Ovary (tissue), 9 donors: Measurements from ENCODE around the gene AGXT2. TPM values are rescaled to one million over a fixed set of nuclear protein-coding genes. Genes with fewer than 3 reads are reported as not detected.

ENCODE experiments used
- DNase-seq, 5 donors: peaks; one replicate each; pipeline ENCODE4 v3.0.0-alpha.2; 2019 to 2020
- H3K27ac ChIP-seq, 2 donors: fragments of 200-600 bp; one replicate each; pipeline versions ENCODE4 v1.5.1 to v1.8.0; 2019 to 2022
- H3K27me3 ChIP-seq: fragments of 200-600 bp; one replicate; pipeline ENCODE4 v1.8.0; 2022
- H3K36me3 ChIP-seq: fragments of 200-600 bp; sonication (generic); one replicate; pipeline ENCODE4 v1.5.1; 2019
- H3K4me1 ChIP-seq: one replicate; pipeline ENCODE4 v1.8.1; 2013; ENCODE audit warnings: mild to moderate bottlenecking, moderate library complexity; ENCODE audit not compliant: insufficient read depth
- H3K4me3 ChIP-seq: fragments of 200-600 bp; sonication (generic); one replicate; pipeline ENCODE4 v1.5.1; 2017
- H3K9me3 ChIP-seq, 2 donors: fragments of 200-600 bp in 1 of 2; sonication (generic) in 1 of 2; one replicate each; pipeline versions ENCODE4 v1.5.1 to v1.8.1; 2013 to 2019; ENCODE audit warnings: mild to moderate bottlenecking in 1 of 2, moderate library complexity in 1 of 2
- CTCF ChIP-seq, 3 donors: fragments of 450-650 bp in 2 of 3; fragments of 200-600 bp in 1 of 3; IDR thresholded peaks; one replicate each; pipeline versions ENCODE4 v1.5.1 to v1.8.0; 2016 to 2022; ENCODE audit warnings: antibody characterized with exemption in 3 of 3, mild to moderate bottlenecking in 1 of 3
- EP300 ChIP-seq: sonication (generic); formaldehyde crosslinking; IDR thresholded peaks from one replicate; pipeline ENCODE4 v1.6.1; 2017; ENCODE audit warnings: antibody characterized with exemption
- POLR2A ChIP-seq: fragments of 450-650 bp; IDR thresholded peaks from one replicate; pipeline ENCODE4 v1.6.1; 2017; ENCODE audit warnings: antibody characterized with exemption, mild to moderate bottlenecking, moderate library complexity
- WGBS, 3 donors: extraction: QIAGEN DNeasy Blood & Tissue Kit in 1 of 3; methylation state at CpG; one replicate each; pipeline versions ENCODE4 v1.1.5 to v1.1.7; 2013 to 2017; 5-methylcytosine and 5-hydroxymethylcytosine counted together
- intact Hi-C, 4 donors: fragments of 100-400 bp; cut with DNase I; formaldehyde crosslinking; loops; one replicate each; pipeline versions ENCODE4 v1.11.0 to v1.15.1; 2022 to 2023
- polyA plus RNA-seq, 2 donors: library from polyadenylated mRNA; stranded (reverse); fragments of 200-250 nt in 1 of 2; fragments of 350-450 nt in 1 of 2; fragmentation: Illumina TruSeq in 1 of 2; extraction: RNeasy Lipid Tissue Mini Kit (QIAGEN cat#74804) in 1 of 2; gene quantifications; one replicate each; pipeline ENCODE4 v1.2.3, GENCODE V29; 2013 to 2014
- total RNA-seq, 7 donors: library from RNA; depleted of rRNA in 2 of 7; stranded (reverse); fragments of >200 nt in 2 of 7; fragmentation: NEBNext Ultra II Directional in 3 of 7; extraction: Animal tissue kit (Norgen Biotek cat#: 25700) in 3 of 7; gene quantifications; one replicate each; pipeline versions ENCODE4 v1.1.0 to v1.2.4, GENCODE V29; 2016 to 2023
- donor health status: DM: no; HTN: no; CAD: no; lungs with moderate emphysema.
- donor health status: DM: no; HTN: no; CAD: no.
- donor health status: Bipolar disorder and iron deficiency.
- donor health status: DM: yes; HTN: yes; CAD: no.
- donor health status: DM: no; HTN: no; CAD: no.
- donor health status: DM: yes; HTN: yes; CAD: no.

Gene AGXT2
- total and polyA plus RNA-seq, 9 donors = 0.10 to 0.15 TPM; not detected in 7

GRCh38 chr5:35026941-35027340 lies 20.8 kb downstream of the AGXT2 start:
- Histone ChIP-seq H3K4me3 (no peak overlapping the region), H3K4me1 (no peaks in the 10 kb centered on the region)

GRCh38 chr5:35026280-35026840 lies 21.4 kb downstream of the AGXT2 start:
- Histone ChIP-seq H3K4me1 (no peaks in the 10 kb centered on the region), H3K36me3 (no peaks in the 10 kb centered on the region), H3K9me3 (no peaks in the 10 kb centered on the region), H3K27me3 (no peaks in the 10 kb centered on the region), H3K4me3 (no peak overlapping the region), H3K27ac (no peak overlapping the region)
- intact Hi-C loops = no loop called here
- 54 to 70% (median 65%) methylated on average over 5 of the region's 5 CpGs for WGBS, 3 donors
- DNase-seq = no peak
- no peak for TF ChIP-seq POLR2A
- no peak for TF ChIP-seq EP300

More at GRCh38 chr5:35026941-35027340, 20.8 kb downstream of the AGXT2 start:
- DNase-seq = no peak
- no peak for TF ChIP-seq EP300
- TF ChIP-seq CTCF (IDR thresholded peaks at IDR 0.05) = no peak
- no peak for TF ChIP-seq POLR2A
- 65 to 70% (median 69%) methylated on average over 5 of the region's 5 CpGs for WGBS, 3 donors
- H3K36me3 ChIP-seq = no peaks in the 10 kb centered on the region
- intact Hi-C loops = no loop called here
- no peaks in the 10 kb centered on the region for H3K27me3 ChIP-seq
- H3K27ac ChIP-seq = no peak overlapping the region
- no peaks in the 10 kb centered on the region for H3K9me3 ChIP-seq

- no peak for DNase-seq
- intact Hi-C loops = no loop called here
- Histone ChIP-seq H3K27me3 (no peaks in the 10 kb centered on the region), H3K36me3 (no peaks in the 10 kb centered on the region), H3K4me1 (no peaks in the 10 kb centered on the region), H3K9me3 (no peaks in the 10 kb centered on the region), H3K4me3 (no peak overlapping the region), H3K27ac (no peak overlapping the region)
- 82 to 90% (median 87%) methylated on average over 10 of the region's 10 CpGs for WGBS, 3 donors
- TF ChIP-seq CTCF (IDR thresholded peaks at IDR 0.05) (no peak), POLR2A (no peak), EP300 (no peak)
These were observed 22.7 kb downstream of the AGXT2 start for GRCh38 chr5:35024911-35025510.

GRCh38 chr5:35023391-35024178 lies 24.2 kb downstream of the AGXT2 start:
- H3K4me3 ChIP-seq = no peak overlapping the region
- DNase-seq = no peak
- H3K9me3 ChIP-seq = no peaks in the 10 kb centered on the region
- TF ChIP-seq EP300 (no peak), POLR2A (no peak), CTCF (IDR thresholded peaks at IDR 0.05) (no peak)
- WGBS, 3 donors = 80 to 88% (median 87%) methylated on average over 7 of the region's 7 CpGs
- no peak overlapping the region for H3K27ac ChIP-seq
- no peaks in the 10 kb centered on the region for H3K27me3 ChIP-seq
- H3K36me3 ChIP-seq = no peaks in the 10 kb centered on the region
- H3K4me1 ChIP-seq = no peaks in the 10 kb centered on the region
- intact Hi-C loops = no loop called here
